ENCODE results near the gene ASIC2.

The ASIC2 gene

DNA sequence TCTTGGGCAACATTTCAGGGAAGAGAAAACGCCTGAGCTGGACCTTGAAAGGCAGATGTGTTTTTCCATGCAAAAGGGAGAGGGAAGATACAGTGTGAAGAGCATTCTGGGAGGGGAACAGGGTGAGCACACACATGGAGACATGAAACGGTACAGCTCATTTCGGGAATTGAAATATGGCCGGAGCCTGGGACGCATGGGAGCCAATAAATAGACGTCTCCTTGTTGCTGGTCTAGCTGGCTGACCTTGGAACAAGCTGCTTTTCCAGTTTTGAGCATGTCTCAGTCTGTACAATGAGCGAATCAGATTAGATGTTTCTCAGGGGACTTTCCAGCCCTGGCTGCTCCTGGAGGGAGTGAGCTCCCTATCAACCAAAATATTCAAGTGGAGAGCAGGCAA is 63.6 kb downstream of the ASIC2 start:
- in situ Hi-C loops (cut with HindIII; ENCODE audit: low pct_unique_long_range_greater_than_20kb, low sequenced_read_pairs) = no loop called here
- TF ChIP-seq JUND (IDR thresholded peaks at IDR 0.05; ENCODE audit: low read depth) = no peak
- DNase-seq (ENCODE audit: low read depth in 1 of 2, low spot score in 1 of 2) = peak in 1 of 2 experiments; percentile 6

DNA sequence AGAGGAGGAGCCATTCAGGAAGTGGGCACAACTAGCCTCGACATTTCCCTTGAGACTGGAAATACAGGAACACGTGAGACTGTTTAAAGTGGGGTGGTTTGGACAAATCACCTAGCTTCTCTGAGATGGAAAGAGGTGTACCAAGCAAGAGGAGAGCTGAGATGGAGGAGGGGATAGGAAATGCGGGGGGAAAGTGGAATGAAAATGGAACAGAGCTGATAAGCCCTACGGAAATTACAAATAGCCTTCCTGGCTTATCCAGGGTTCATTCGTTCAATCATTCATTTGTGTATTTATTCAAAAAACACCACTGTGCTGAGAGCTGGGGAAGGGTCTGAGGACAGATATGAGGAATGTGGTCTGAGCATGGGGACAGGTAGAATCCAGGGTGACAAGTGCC is 64.1 kb downstream of the ASIC2 start:
- no peak for DNase-seq (ENCODE audit: low read depth in 1 of 2, low spot score in 1 of 2)
- in situ Hi-C loops (cut with HindIII; ENCODE audit: low pct_unique_long_range_greater_than_20kb, low sequenced_read_pairs) = no loop called here
- TF ChIP-seq JUND (IDR thresholded peaks at IDR 0.05; ENCODE audit: low read depth) = no peak

DNA sequence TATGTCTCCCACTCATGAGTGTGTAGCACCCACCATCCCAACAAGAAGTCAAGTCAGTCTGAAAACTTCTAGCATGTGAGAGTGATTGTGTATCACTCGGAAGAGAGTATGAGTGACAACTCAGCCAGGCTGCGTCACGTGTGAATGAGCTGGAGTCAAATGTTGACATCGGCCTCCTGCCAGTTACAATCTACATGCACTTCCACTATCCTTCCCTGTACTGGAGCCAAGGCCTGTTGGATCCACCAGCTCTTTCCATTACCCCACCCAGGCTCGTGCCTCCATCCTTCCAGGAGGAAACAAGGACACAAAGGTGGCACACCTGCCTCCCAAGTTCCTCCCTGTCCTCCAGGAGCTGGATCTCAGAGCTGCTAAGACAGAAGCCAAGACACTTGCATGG is 64.5 kb downstream of the ASIC2 start:
- in situ Hi-C loops (cut with HindIII; ENCODE audit: low pct_unique_long_range_greater_than_20kb, low sequenced_read_pairs) = no loop called here
- no peak for DNase-seq (ENCODE audit: low read depth in 1 of 2, low spot score in 1 of 2)

DNA sequence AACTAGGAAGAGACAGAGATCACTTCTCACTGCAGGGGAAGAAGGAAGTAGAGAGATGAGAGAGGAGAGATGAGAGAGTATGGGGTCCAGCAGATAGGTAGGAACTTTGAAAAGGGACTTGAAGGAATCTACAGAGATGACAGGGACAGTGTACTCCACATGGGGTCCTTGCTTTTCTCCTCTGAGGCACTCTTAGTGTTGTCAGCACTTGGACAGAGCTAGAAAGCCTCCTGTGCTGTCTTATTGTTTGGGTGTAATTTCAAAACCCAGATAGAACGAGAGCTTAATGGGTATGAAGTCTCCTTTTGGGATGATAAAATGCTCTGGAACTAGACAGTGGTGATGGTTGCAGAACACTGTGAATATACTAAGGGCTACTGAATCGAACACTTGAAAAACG is 65.2 kb downstream of the ASIC2 start:
- in situ Hi-C loops (cut with HindIII; ENCODE audit: low pct_unique_long_range_greater_than_20kb, low sequenced_read_pairs) = no loop called here
- no peak for TF ChIP-seq JUND (IDR thresholded peaks at IDR 0.05; ENCODE audit: low read depth)
- DNase-seq (ENCODE audit: low read depth in 1 of 2, low spot score in 1 of 2) = no peak

More for the DNA sequence above, 64.5 kb downstream of the ASIC2 start:
- TF ChIP-seq JUND (IDR thresholded peaks at IDR 0.05; ENCODE audit: low read depth) = no peak

DNA sequence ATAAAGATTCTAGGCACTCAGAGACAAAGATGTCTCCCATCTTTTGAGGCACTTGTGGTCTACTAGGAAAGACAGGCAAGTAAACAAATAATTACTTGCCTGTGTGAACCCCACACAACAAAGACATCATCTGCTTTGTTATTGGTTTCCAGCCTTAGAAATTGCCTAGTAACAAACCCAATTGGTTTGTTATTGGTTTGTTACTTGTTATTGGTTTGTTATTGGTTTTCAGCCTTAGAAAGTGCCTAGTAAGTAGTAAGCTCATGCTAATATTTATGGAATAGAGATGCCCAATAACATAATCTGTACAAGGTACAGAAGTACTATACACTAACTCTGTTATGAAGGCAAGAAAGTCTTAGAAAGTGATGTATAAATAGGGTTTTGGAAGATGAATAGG is 67.1 kb downstream of the ASIC2 start:
- DNase-seq (ENCODE audit: low read depth in 1 of 2, low spot score in 1 of 2) = no peak
- in situ Hi-C loops (cut with HindIII; ENCODE audit: low pct_unique_long_range_greater_than_20kb, low sequenced_read_pairs) = no loop called here
- no peak for TF ChIP-seq JUND (IDR thresholded peaks at IDR 0.05; ENCODE audit: low read depth)

DNA sequence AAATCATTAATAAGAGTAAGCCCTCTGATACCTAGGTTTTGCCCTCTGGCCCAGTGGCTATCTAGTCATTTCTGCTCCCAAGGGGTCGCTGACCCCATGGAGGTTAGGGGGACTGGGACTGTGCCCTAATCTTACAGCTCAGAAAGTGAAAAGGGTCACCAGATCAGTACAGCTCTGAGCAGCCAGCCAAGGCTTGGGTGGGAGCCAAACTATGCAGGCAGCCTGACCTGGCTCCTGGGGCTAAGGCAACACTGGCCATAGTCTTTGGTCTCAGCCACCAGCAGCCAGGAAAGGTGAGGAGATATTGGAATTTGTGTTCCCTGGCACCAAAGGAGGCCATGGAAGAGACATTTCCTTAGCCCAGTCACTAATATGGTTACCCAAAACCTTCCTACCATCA is 67.6 kb downstream of the ASIC2 start:
- no peak for TF ChIP-seq JUND (IDR thresholded peaks at IDR 0.05; ENCODE audit: low read depth)
- no peak for DNase-seq (ENCODE audit: low read depth in 1 of 2, low spot score in 1 of 2)
- in situ Hi-C loops (cut with HindIII; ENCODE audit: low pct_unique_long_range_greater_than_20kb, low sequenced_read_pairs) = no loop called here

DNA sequence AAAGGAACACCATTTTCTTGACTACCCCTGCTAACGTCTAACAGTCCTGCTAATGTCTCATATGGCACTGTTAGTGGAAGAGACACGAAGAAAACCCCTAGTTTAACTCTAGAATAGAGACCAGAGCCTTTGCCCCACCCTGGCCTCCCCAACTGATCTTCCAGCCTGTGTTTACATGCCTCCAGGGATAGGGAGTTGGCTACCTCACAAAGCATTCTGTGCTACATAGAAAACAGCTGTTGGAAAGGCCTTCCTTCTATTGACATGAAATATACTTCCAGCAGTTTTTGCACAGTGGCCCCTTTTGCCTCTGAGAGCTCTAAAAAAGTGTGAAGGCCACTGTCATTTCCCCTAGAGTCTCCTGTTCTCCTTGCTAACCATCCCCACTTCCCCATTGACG is 73.1 kb downstream of the ASIC2 start:
- in situ Hi-C loops (cut with HindIII; ENCODE audit: low pct_unique_long_range_greater_than_20kb, low sequenced_read_pairs) = no loop called here
- no peak for TF ChIP-seq JUND (IDR thresholded peaks at IDR 0.05; ENCODE audit: low read depth)
- no peak for DNase-seq (ENCODE audit: low read depth in 1 of 2, low spot score in 1 of 2)

DNA sequence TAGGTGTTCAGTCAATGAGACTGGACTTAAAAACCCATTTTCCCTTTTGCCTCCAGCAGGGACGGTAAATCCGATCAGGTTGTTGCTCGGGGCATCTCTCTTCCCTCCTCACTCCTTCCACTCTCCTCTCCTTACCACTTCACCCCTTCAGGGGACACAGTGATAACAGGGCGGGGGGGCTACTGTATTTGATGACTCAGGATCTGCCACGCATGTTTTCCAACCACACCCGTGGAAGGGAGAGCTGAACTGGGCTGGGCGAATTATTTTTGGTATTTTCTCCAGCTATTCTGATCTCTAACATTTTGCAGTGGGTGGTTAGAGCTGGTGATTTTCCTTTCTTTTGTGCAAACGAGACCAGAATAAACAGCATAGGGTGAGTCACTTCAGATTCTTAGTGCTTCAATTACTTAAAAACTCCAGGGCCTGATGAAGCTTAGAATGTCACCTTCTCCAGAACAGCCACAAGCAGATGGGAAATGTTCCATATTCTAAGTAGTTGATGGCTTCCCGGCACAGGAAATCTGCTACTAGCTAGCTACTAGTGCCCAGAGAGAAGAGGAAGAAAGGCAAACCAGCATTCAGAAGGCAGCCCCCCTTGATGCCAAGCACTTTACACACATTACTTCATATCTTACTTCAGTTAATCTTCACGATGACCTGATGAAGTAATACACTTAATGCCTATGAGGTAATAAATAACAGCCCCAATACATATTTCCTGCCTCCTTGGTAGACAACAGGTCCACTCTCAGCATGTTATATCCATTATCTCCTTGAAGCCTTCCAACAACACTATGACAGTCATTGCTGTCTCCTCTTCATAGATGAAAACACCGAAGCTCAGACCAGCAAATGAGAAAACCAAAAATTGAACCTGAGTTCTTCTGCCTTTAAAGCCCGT is 74.1 kb downstream of the ASIC2 start:
- in situ Hi-C loops (cut with HindIII; ENCODE audit: low pct_unique_long_range_greater_than_20kb, low sequenced_read_pairs) = no loop called here
- TF ChIP-seq JUND (IDR thresholded peaks at IDR 0.05; ENCODE audit: low read depth) = no peak
- DNase-seq (ENCODE audit: low read depth in 1 of 2, low spot score in 1 of 2) = no peak

DNA sequence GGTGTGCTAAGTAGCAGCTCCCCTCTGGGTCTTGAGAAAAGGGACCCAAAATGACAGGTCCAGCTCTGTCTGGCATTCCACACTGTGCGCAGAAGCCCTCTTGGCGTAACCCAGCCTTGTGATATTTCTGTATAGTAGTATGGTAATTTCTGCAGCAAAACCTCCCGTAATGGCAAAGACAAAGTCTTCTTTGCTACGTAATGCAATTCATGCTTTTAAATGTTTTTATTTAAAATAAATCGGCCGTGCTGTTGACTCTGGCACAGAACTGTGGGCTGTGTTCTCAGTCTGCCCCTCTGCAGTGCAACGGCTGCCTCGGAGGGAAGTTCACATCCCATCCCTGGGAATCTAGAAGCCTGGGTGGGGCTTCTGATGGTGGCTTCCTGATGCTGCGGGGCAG is 75.2 kb downstream of the ASIC2 start:
- TF ChIP-seq JUND (IDR thresholded peaks at IDR 0.05; ENCODE audit: low read depth) = no peak
- no peak for DNase-seq (ENCODE audit: low read depth in 1 of 2, low spot score in 1 of 2)
- in situ Hi-C loops (cut with HindIII; ENCODE audit: low pct_unique_long_range_greater_than_20kb, low sequenced_read_pairs) = no loop called here

DNA sequence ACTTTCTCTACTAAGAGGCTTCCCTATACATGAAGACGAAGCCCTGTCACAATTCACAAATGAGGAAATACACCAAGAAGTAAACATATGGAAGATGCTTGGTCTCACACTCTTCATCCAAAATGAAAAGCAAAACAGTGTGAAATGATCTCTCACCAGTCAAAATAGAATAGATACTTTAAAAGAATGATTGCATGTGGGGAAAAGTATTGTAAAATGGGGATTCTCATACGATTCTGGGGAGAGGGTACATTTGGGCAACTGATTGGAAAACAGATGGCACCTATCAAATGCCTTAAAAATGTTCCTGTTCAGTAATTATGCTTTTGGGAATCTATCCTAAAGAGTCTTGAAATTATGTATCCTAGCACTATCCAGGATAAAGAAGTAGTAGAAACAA is 78.1 kb downstream of the ASIC2 start:
- no peak for TF ChIP-seq JUND (IDR thresholded peaks at IDR 0.05; ENCODE audit: low read depth)
- in situ Hi-C loops (cut with HindIII; ENCODE audit: low pct_unique_long_range_greater_than_20kb, low sequenced_read_pairs) = no loop called here
- DNase-seq (ENCODE audit: low read depth in 1 of 2, low spot score in 1 of 2) = no peak

DNA sequence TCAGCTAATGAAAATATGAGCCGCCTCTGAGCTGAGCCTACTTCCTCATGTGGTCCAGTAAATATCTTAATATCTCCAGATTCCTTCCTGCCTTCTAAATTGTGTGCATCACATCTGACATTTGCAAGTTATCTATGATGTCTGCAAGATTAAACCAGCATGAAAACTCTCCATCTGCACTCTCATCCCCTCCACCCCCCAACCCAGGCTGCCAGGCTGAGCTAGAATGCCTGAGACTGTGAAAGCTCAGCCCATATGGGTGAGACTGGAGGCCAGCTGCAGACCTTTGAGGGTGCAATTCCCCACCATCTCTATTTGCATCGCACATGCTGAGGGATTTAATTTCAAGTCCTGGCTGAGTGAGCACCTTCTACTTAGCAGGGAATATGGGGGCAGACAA is 82.8 kb downstream of the ASIC2 start:
- no peak for DNase-seq (ENCODE audit: low read depth in 1 of 2, low spot score in 1 of 2)
- no peak for TF ChIP-seq JUND (IDR thresholded peaks at IDR 0.05; ENCODE audit: low read depth)
- in situ Hi-C loops (cut with HindIII; ENCODE audit: low pct_unique_long_range_greater_than_20kb, low sequenced_read_pairs) = no loop called here

DNA sequence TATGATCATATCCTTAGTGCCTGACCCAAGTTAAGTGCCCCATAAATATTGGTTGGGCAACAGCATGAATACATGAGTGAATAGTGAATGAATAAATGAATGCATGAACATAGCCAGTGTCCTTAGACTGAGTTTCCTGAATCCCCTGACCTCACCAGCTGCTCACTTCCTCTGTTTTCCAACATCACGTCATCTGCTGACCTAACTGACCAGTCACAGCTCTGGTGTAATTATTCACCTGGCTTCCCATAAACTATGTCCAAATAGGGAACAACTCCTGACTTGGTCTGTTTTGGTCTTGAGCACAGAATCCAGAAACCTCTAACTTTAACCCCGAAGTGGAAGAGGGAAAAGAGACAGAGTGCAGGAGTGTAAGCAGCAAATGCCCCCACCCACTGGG is 83.4 kb downstream of the ASIC2 start:
- no peak for TF ChIP-seq JUND (IDR thresholded peaks at IDR 0.05; ENCODE audit: low read depth)
- in situ Hi-C loops (cut with HindIII; ENCODE audit: low pct_unique_long_range_greater_than_20kb, low sequenced_read_pairs) = no loop called here
- DNase-seq (ENCODE audit: low read depth in 1 of 2, low spot score in 1 of 2) = no peak

DNA sequence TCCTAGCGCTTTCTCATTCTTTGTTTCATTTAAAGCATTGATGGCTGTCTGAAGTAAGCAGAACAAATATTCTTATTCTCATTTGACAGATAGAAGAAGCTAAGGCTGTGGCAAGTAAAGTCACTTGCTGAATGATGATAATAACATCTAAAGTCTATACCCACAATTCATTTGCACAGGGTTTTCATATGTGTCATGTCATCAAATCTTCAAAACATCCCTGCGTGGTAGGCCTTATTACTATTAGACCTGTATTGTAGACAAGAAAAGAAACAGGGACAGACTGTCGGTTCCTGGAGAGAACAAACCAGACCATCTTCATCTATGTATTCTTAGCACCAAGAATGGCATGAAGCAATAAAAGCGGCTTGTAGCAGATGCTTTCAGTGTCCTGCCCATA is 85.9 kb downstream of the ASIC2 start:
- TF ChIP-seq JUND (IDR thresholded peaks at IDR 0.05; ENCODE audit: low read depth) = no peak
- DNase-seq (ENCODE audit: low read depth in 1 of 2, low spot score in 1 of 2) = no peak
- in situ Hi-C loops (cut with HindIII; ENCODE audit: low pct_unique_long_range_greater_than_20kb, low sequenced_read_pairs) = no loop called here

DNA sequence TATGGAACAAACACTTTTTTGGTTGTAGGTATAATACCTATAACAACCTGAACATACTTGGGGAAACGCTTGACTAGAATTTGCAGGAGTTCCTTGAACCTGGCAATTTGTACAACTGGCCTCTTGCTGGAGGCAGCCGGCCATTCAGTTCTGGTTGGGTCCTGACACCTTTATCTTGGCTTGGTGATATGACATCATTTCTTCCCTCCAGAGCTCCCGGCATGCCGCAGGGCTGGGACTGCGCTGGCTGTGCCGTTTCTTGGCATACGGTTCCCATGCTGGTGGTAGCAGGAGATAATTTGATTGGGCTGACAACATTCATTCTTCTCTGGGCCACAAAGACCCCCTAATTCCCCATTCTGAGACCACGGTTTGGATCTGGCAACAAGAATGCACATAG is 87.5 kb downstream of the ASIC2 start:
- TF ChIP-seq JUND (IDR thresholded peaks at IDR 0.05; ENCODE audit: low read depth) = no peak
- DNase-seq (ENCODE audit: low read depth in 1 of 2, low spot score in 1 of 2) = no peak
- in situ Hi-C loops (cut with HindIII; ENCODE audit: low pct_unique_long_range_greater_than_20kb, low sequenced_read_pairs) = no loop called here
